ENCODE results near the gene AKAP7. TPM values are rescaled to one million over a fixed set of nuclear protein-coding genes. Genes with fewer than 3 reads are reported as not detected.

AKAP7 gene
- total RNA-seq, 1 donor from 2014 or later: 4.6 TPM

- no peaks in the 10 kb centered on the region for H4K20me1 ChIP-seq (ENCODE audit: insufficient read depth, low read length)
- no peak overlapping the region for H2AFZ ChIP-seq (ENCODE audit: low read depth, low read length)
- no peaks in the 10 kb centered on the region for H3K36me3 ChIP-seq (ENCODE audit: insufficient read depth, low read length)
- no peak overlapping the region for H3K9ac ChIP-seq (ENCODE audit: low read length)
- H3K4me3 Mint-ChIP-seq (ENCODE audit: unreplicated experiment): no peak overlapping the region
- H3K4me1 ChIP-seq (ENCODE audit: insufficient read depth, low read length): no peaks in the 10 kb centered on the region
- no peak overlapping the region for H3K4me2 ChIP-seq (ENCODE audit: low read length)
- H3K9me3 Mint-ChIP-seq (ENCODE audit: unreplicated experiment): no peaks in the 10 kb centered on the region
- no peaks in the 10 kb centered on the region for H3K27me3 Mint-ChIP-seq (ENCODE audit: low read depth, unreplicated experiment)
- no peak overlapping the region for H3K4me3 ChIP-seq (ENCODE audit: insufficient read depth, low read depth, low read length)
- no peaks in the 10 kb centered on the region for H3K79me2 ChIP-seq (ENCODE audit: insufficient read depth, low read length)
- H3K36me3 Mint-ChIP-seq (ENCODE audit: low read depth, unreplicated experiment): peaks cover 3% of the 10 kb centered on the region
- peaks cover 2% of the 10 kb centered on the region for H3K4me1 Mint-ChIP-seq (ENCODE audit: low read depth, unreplicated experiment)
- no peaks in the 10 kb centered on the region for H3K27me3 ChIP-seq (ENCODE audit: insufficient read depth, low read length)
- no peak for DNase-seq (ENCODE audit: low read depth)
- no peak for FAIRE-seq
- H3K27ac Mint-ChIP-seq (ENCODE audit: unreplicated experiment): no peak overlapping the region
- H3K9me3 ChIP-seq (ENCODE audit: insufficient read depth, low read depth, low read length): no peaks in the 10 kb centered on the region
- TF ChIP-seq EZH2 (IDR thresholded peaks at IDR 0.05; ENCODE audit: insufficient read depth, low read length): no peak
- no peak for TF ChIP-seq CTCF (IDR thresholded peaks at IDR 0.05; ENCODE audit: insufficient read depth, low read depth, low read length)
- H3K27ac ChIP-seq (ENCODE audit: low read depth, low read length): no peak overlapping the region
Measured at GRCh38 chr6:131275273-131275672, 140.0 kb downstream of the AKAP7 start.

GRCh38 chr6:131277591-131277990, 142.3 kb downstream of the AKAP7 start:
- DNase-seq (ENCODE audit: low read depth): no peak
- Mint-ChIP-seq H3K27me3 (ENCODE audit: low read depth, unreplicated experiment) (no peaks in the 10 kb centered on the region), H3K36me3 (ENCODE audit: low read depth, unreplicated experiment) (no peaks in the 10 kb centered on the region), H3K4me1 (ENCODE audit: low read depth, unreplicated experiment) (peaks cover 13% of the 10 kb centered on the region), H3K4me3 (ENCODE audit: unreplicated experiment) (no peak overlapping the region), H3K27ac (ENCODE audit: unreplicated experiment) (no peak overlapping the region), H3K9me3 (ENCODE audit: unreplicated experiment) (no peaks in the 10 kb centered on the region)
- no peaks in the 10 kb centered on the region for H3K79me2 ChIP-seq (ENCODE audit: insufficient read depth, low read length)
- no peaks in the 10 kb centered on the region for H3K36me3 ChIP-seq (ENCODE audit: insufficient read depth, low read length)
- H3K27me3 ChIP-seq (ENCODE audit: insufficient read depth, low read length): no peaks in the 10 kb centered on the region
- H3K4me2 ChIP-seq (ENCODE audit: low read length): no peak overlapping the region
- H2AFZ ChIP-seq (ENCODE audit: low read depth, low read length): no peak overlapping the region
- no peak overlapping the region for H3K9ac ChIP-seq (ENCODE audit: low read length)
- H3K27ac ChIP-seq (ENCODE audit: low read depth, low read length): no peak overlapping the region
- no peaks in the 10 kb centered on the region for H4K20me1 ChIP-seq (ENCODE audit: insufficient read depth, low read length)
- H3K9me3 ChIP-seq (ENCODE audit: insufficient read depth, low read depth, low read length): no peaks in the 10 kb centered on the region
- FAIRE-seq: no peak
- H3K4me3 ChIP-seq (ENCODE audit: insufficient read depth, low read depth, low read length): no peak overlapping the region
- TF ChIP-seq EZH2 (IDR thresholded peaks at IDR 0.05; ENCODE audit: insufficient read depth, low read length) (no peak), CTCF (IDR thresholded peaks at IDR 0.05; ENCODE audit: insufficient read depth, low read depth, low read length) (no peak)
- no peaks in the 10 kb centered on the region for H3K4me1 ChIP-seq (ENCODE audit: insufficient read depth, low read length)

- H3K4me2 ChIP-seq (ENCODE audit: low read length): peak overlapping the region; percentile 62
- H3K9ac ChIP-seq (ENCODE audit: low read length): no peak overlapping the region
- FAIRE-seq: no peak
- TF ChIP-seq CTCF (IDR thresholded peaks at IDR 0.05; ENCODE audit: insufficient read depth, low read depth, low read length) (no peak), EZH2 (IDR thresholded peaks at IDR 0.05; ENCODE audit: insufficient read depth, low read length) (no peak)
- Mint-ChIP-seq H3K36me3 (ENCODE audit: low read depth, unreplicated experiment) (no peaks in the 10 kb centered on the region), H3K27ac (ENCODE audit: unreplicated experiment) (no peak overlapping the region), H3K4me3 (ENCODE audit: unreplicated experiment) (no peak overlapping the region), H3K4me1 (ENCODE audit: low read depth, unreplicated experiment) (peaks cover 10% of the 10 kb centered on the region), H3K9me3 (ENCODE audit: unreplicated experiment) (no peaks in the 10 kb centered on the region), H3K27me3 (ENCODE audit: low read depth, unreplicated experiment) (no peaks in the 10 kb centered on the region)
- no peaks in the 10 kb centered on the region for H3K79me2 ChIP-seq (ENCODE audit: insufficient read depth, low read length)
- H3K4me1 ChIP-seq (ENCODE audit: insufficient read depth, low read length): no peaks in the 10 kb centered on the region
- no peak overlapping the region for H3K27ac ChIP-seq (ENCODE audit: low read depth, low read length)
- no peaks in the 10 kb centered on the region for H4K20me1 ChIP-seq (ENCODE audit: insufficient read depth, low read length)
- H2AFZ ChIP-seq (ENCODE audit: low read depth, low read length): peak overlapping the region; percentile 60
- H3K27me3 ChIP-seq (ENCODE audit: insufficient read depth, low read length): no peaks in the 10 kb centered on the region
- peak; percentile 23 for DNase-seq (ENCODE audit: low read depth)
- H3K4me3 ChIP-seq (ENCODE audit: insufficient read depth, low read depth, low read length): peak overlapping the region; percentile 6
- H3K36me3 ChIP-seq (ENCODE audit: insufficient read depth, low read length): no peaks in the 10 kb centered on the region
- no peaks in the 10 kb centered on the region for H3K9me3 ChIP-seq (ENCODE audit: insufficient read depth, low read depth, low read length)
Measured at GRCh38 chr6:131281471-131282270, 146.4 kb downstream of the AKAP7 start.
